ENCODE results near the gene TIFAB.

Gene TIFAB

GRCh38 chr5:135417083-135417482 is 35.1 kb downstream of the TIFAB start:
- DNase-seq, result no peak

- no peak for DNase-seq
These were observed 47.1 kb downstream of the TIFAB start for GRCh38 chr5:135405082-135405481.

- DNase-seq, result no peak
These were observed 50.1 kb downstream of the TIFAB start for GRCh38 chr5:135402031-135402430.

GRCh38 chr5:135400866-135401265 is 51.3 kb downstream of the TIFAB start:
- no peak for DNase-seq

- DNase-seq, result no peak
These were observed 52.2 kb downstream of the TIFAB start for GRCh38 chr5:135399794-135400542.

- DNase-seq, result peak; percentile 82
These were observed 53.0 kb downstream of the TIFAB start, which contains the start of gene MACROH2A1 for GRCh38 chr5:135398855-135399793. MACROH2A1 (minus strand) TSS chr5:135399231; CDS start chr5:135389093, 10,138 bp downstream.

GRCh38 chr5:135398160-135398854 is 53.8 kb downstream of the TIFAB start:
- DNase-seq, result peak; percentile 29 to 35
